GM12878 (cell line): ENCODE results near the gene C8G. TPM values are rescaled to one million over a fixed set of nuclear protein-coding genes. Genes with fewer than 3 reads are reported as not detected.

Experiments used
- ATAC-seq: fragments of 200-7000 bp; cut with Tn5 transposase; 3 replicates; pipeline ENCODE4 v1.9.1; 2020; ENCODE audit warnings: mild to moderate bottlenecking, moderate library complexity
- BruUV-seq: library from RNA; stranded (reverse); fragments of 400-500 nt; replicated peaks from 2 replicates; lab custom pipeline; 2021; lab: Mats Ljungman, UMichigan
- CTCF ChIA-PET: fragments of 300-600 bp; sonication (Branson Sonifier 250); formaldehyde crosslinking; extraction: SDS; loops from one replicate; lab custom pipeline; 2021; ENCODE audit warnings: inconsistent platforms; lab: Yijun Ruan, JAX
- POLR2A ChIA-PET: fragments of 350-600 bp; formaldehyde crosslinking; extraction: SDS; loops from one replicate; lab custom pipeline; 2021; ENCODE audit warnings: inconsistent platforms; lab: Charles Lee
- RAD21 ChIA-PET: fragments of 300-600 bp; sonication (Branson Sonifier 250); formaldehyde crosslinking; loops from one replicate; lab custom pipeline; 2023; ENCODE audit warnings: antibody characterized with exemption; ENCODE audit not compliant: unreplicated experiment; lab: Charles Lee
- SMC1A ChIA-PET: fragments of 300-600 bp; sonication (Branson Sonifier 250); formaldehyde crosslinking; loops from one replicate; lab custom pipeline; 2023; ENCODE audit not compliant: unreplicated experiment, uncharacterized antibody; lab: Charles Lee
- DNase-seq: peaks from one replicate; pipeline ENCODE4 v3.0.0-alpha.2; 2011; ENCODE audit warnings: low read depth, low spot score
- FAIRE-seq: peaks from 3 replicates; lab custom pipeline; 2011; peaks lifted over from hg19 to GRCh38; lab: Jason Lieb, UNC
- H2AFZ ChIP-seq: 2 replicates; pipeline ENCODE4 v1.6.0; 2011; ENCODE audit warnings: low read depth, low read length, control low read depth; ENCODE audit not compliant: control insufficient read depth
- H3K27ac ChIP-seq: 2 replicates; pipeline ENCODE4 v1.5.1; 2011; ENCODE audit warnings: control low read depth; ENCODE audit not compliant: control insufficient read depth, insufficient read depth
- H3K27me3 ChIP-seq, 2 experiments: replicated peaks in 1 of 2; 2 replicates each; pipeline versions ENCODE4 v1.6.0 to v1.6.1; 2011; ENCODE audit warnings: low read length in 1 of 2; ENCODE audit not compliant: control insufficient read depth in 2 of 2, insufficient read depth in 2 of 2
- H3K36me3 ChIP-seq, 2 experiments: 2 replicates each; pipeline ENCODE4 v1.5.1; 2011; ENCODE audit warnings: low read length in 1 of 2; ENCODE audit not compliant: control insufficient read depth in 2 of 2, insufficient read depth in 2 of 2
- H3K4me1 ChIP-seq: 2 replicates; pipeline ENCODE4 v1.6.1; 2011; ENCODE audit warnings: mild to moderate bottlenecking, low read length, moderate library complexity, mixed read lengths; ENCODE audit not compliant: control insufficient read depth, insufficient read depth
- H3K4me2 ChIP-seq: 2 replicates; pipeline ENCODE4 v1.6.0; 2011; ENCODE audit warnings: control low read depth; ENCODE audit not compliant: control insufficient read depth, insufficient read depth
- H3K4me3 ChIP-seq: fragments of 200-600 bp; sonication (generic); 2 replicates; pipeline ENCODE4 v1.5.1; 2016
- H3K79me2 ChIP-seq: 2 replicates; pipeline ENCODE4 v1.6.0; 2011; ENCODE audit warnings: low read length; ENCODE audit not compliant: control insufficient read depth, insufficient read depth
- H3K9ac ChIP-seq: 2 replicates; pipeline ENCODE4 v1.8.0; 2011; ENCODE audit warnings: low read length, control low read depth, mixed read lengths; ENCODE audit not compliant: control insufficient read depth, insufficient read depth
- H3K9me3 ChIP-seq: replicated peaks from 3 replicates; pipeline ENCODE4 v1.5.1; 2011; ENCODE audit warnings: mild to moderate bottlenecking, low read length; ENCODE audit not compliant: control insufficient read depth, insufficient read depth
- H4K20me1 ChIP-seq: 2 replicates; pipeline ENCODE4 v1.6.0; 2011; ENCODE audit not compliant: control insufficient read depth, insufficient read depth
- BACH1 ChIP-seq: fragments of 450-650 bp; IDR thresholded peaks from 2 replicates; pipeline ENCODE4 v1.6.1; 2017; ENCODE audit warnings: mild to moderate bottlenecking, borderline replicate concordance
- CEBPZ ChIP-seq: fragments of 150-350 bp; IDR thresholded peaks from 2 replicates; pipeline ENCODE4 v1.6.1; 2016; ENCODE audit warnings: low read depth, low read length
- CHD2 ChIP-seq: IDR thresholded peaks from 2 replicates; pipeline ENCODE4 v1.6.1; 2011; ENCODE audit warnings: low read depth, low read length, improper control_type of control experiment, borderline replicate concordance
- CTCF ChIP-seq, 3 experiments: IDR thresholded peaks in 2 of 3; conservative IDR thresholded peaks in 1 of 3; 2 replicates each; pipeline ENCODE4 v1.5.1; 2011; ENCODE audit warnings: low read depth in 3 of 3, low read length in 3 of 3, mild to moderate bottlenecking in 3 of 3, control low read depth in 2 of 3, moderate library complexity in 2 of 3, inconsistent platforms in 1 of 3, mixed read lengths in 1 of 3; ENCODE audit not compliant: control insufficient read depth in 2 of 3, insufficient read depth in 1 of 3; ENCODE audit errors: extremely low read depth in 1 of 3
- ETV6 ChIP-seq, 2 experiments: fragments of 450-650 bp in 1 of 2; IDR thresholded peaks in 1 of 2; conservative IDR thresholded peaks in 1 of 2; 2 replicates each; pipeline ENCODE4 v1.6.1; 2014; ENCODE audit warnings: antibody characterized with exemption in 1 of 2, borderline replicate concordance in 1 of 2, low read depth in 1 of 2, mild to moderate bottlenecking in 1 of 2, moderate library complexity in 1 of 2
- EZH2 ChIP-seq: IDR thresholded peaks from 2 replicates; pipeline ENCODE4 v1.6.1; 2012; ENCODE audit warnings: low read depth, mild to moderate bottlenecking, control low read depth, inconsistent platforms, low read length, borderline replicate concordance; ENCODE audit not compliant: control insufficient read depth
- MAX ChIP-seq: IDR thresholded peaks from 2 replicates; pipeline ENCODE4 v1.6.1; 2012; ENCODE audit warnings: low read depth, low read length, improper control_type of control experiment
- NR2F1 ChIP-seq: fragments of 450-650 bp; conservative IDR thresholded peaks from 2 replicates; pipeline ENCODE4 v1.6.1; 2017; ENCODE audit warnings: mild to moderate bottlenecking
- SMC3 ChIP-seq: IDR thresholded peaks from 2 replicates; pipeline ENCODE4 v1.6.1; 2011; ENCODE audit warnings: low read length, improper control_type of control experiment, borderline replicate concordance
- SUPT20H ChIP-seq: IDR thresholded peaks from 2 replicates; pipeline ENCODE4 v1.6.1; 2011; ENCODE audit warnings: low read depth, mild to moderate bottlenecking, low read length, moderate library complexity, borderline replicate concordance; ENCODE audit not compliant: control insufficient read depth
- USF2 ChIP-seq: IDR thresholded peaks from 2 replicates; pipeline ENCODE4 v1.6.1; 2011; ENCODE audit warnings: low read depth, low read length, improper control_type of control experiment, borderline replicate concordance
- ZBTB11 ChIP-seq: fragments of 450-650 bp; formaldehyde crosslinking; IDR thresholded peaks from 2 replicates; pipeline ENCODE4 v1.5.0; 2022; ENCODE audit warnings: mild to moderate bottlenecking, missing genetic modification characterization
- WGBS: methylation state at CpG from one replicate; pipeline ENCODE4 v1.1.6; 2016; ENCODE audit warnings: low lambda C conversion rate; ENCODE audit not compliant: insufficient replicate concordance, insufficient coverage; ENCODE audit errors: missing lambda C conversion rate; 5-methylcytosine and 5-hydroxymethylcytosine counted together
- in situ Hi-C: fragments of 300-500 bp; cut with MboI; formaldehyde crosslinking; loops from 9 replicates; pipeline ENCODE4 v1.14.3; 2018; ENCODE audit warnings: mixed read lengths
- intact Hi-C: fragments of 100-400 bp; cut with micrococcal nuclease; formaldehyde crosslinking; loops from one replicate; pipeline ENCODE4 v1.14.2; 2022; ENCODE audit not compliant: unreplicated experiment
- polyA plus RNA-seq, 11 experiments: library from polyadenylated mRNA; depleted of rRNA in 4 of 11; unstranded in 6 of 11; stranded (reverse) in 5 of 11; fragments of >200 nt; fragmentation: Nextera tagmentation in 4 of 11; fragmentation: Illumina TruSeq in 1 of 11; extraction: Ambion mirVana in 4 of 11; extraction: Trizol in 1 of 11; gene quantifications; 1 replicate in 1 of 11; 2 replicates in 10 of 11; pipeline versions ENCODE4 v1.2.1 to v1.2.3, GENCODE V29; 2011 to 2016; ENCODE audit warnings: inconsistent platforms in 2 of 11, missing spikeins in 2 of 11, low read depth in 1 of 11
- total RNA-seq, 4 experiments: library from RNA; depleted of rRNA in 3 of 4; stranded (reverse); fragments of >200 nt in 3 of 4; fragmentation: Illumina TruSeq in 1 of 4; extraction: Trizol in 1 of 4; gene quantifications; 2 replicates each; pipeline versions ENCODE4 v1.2.1 to v1.2.3, GENCODE V29; 2013 to 2021

C8G gene
- total and polyA plus RNA-seq, 10 of the 15 experiments (the other 5 are each of a cell fraction or from before 2014, with no cell fraction given) = 0.26 to 0.69 (median 0.50) TPM; not detected in 7

GRCh38 chr9:136939431-136939995, 5.5 kb upstream of the C8G start:
- no peak for FAIRE-seq

More at GRCh38 chr9:136939431-136939995, 5.5 kb upstream of the C8G start:
- peaks cover 19% of the 10 kb centered on the region for H3K79me2 ChIP-seq
- 99% methylated on average over 27 of the region's 28 CpGs for WGBS
- no peak overlapping the region for H3K27ac ChIP-seq
- BruUV-seq = no TSS peak
- H2AFZ ChIP-seq = no peak overlapping the region
- H3K4me1 ChIP-seq = no peaks in the 10 kb centered on the region; the same call in 1 of the 2 replicates
- H4K20me1 ChIP-seq = no peaks in the 10 kb centered on the region
- intact Hi-C loops = no loop called here
- no peak overlapping the region for H3K9ac ChIP-seq
- ChIA-PET CTCF (interaction anchor here (1.3 kb wide), 1 partner anchor 90 kb away, joined by 5 read pairs; no protein-coding TSS in a partner anchor), POLR2A (interaction anchor here (0.6 kb wide), 2 partner anchors 16 to 26 kb away, joined by 4 read pairs; no protein-coding TSS in a partner anchor), SMC1A (no interaction called here), RAD21 (no interaction called here)
- DNase-seq (no peak), ATAC-seq (no peak)
- H3K4me2 ChIP-seq = no peak overlapping the region
- no peaks in the 10 kb centered on the region for H3K27me3 ChIP-seq
- peaks cover 2 to 26% of the 10 kb centered on the region in 2 experiments; a peak in 3 of 4 replicates for H3K36me3 ChIP-seq
- no peak overlapping the region for H3K4me3 ChIP-seq
- no peak for TF ChIP-seq CTCF (IDR thresholded peaks at IDR 0.05 in 2 of 3, conservative IDR thresholded peaks at IDR 0.05 in 1 of 3; ENCODE audit: control insufficient read depth in 2 of 3, extremely low read depth in 1 of 3, insufficient read depth in 1 of 3, low read depth in 3 of 3, low read length in 3 of 3)
- TF ChIP-seq CEBPZ = no peak
- TF ChIP-seq BACH1 = no peak
- no peak for TF ChIP-seq CHD2
- TF ChIP-seq NR2F1 = no peak
- TF ChIP-seq ZBTB11 (CRISPR knock-in tag) = no peak
- TF ChIP-seq SUPT20H = no peak
- TF ChIP-seq MAX = no peak
- TF ChIP-seq ETV6 (conservative IDR thresholded peaks at IDR 0.05 in 1 of 2, IDR thresholded peaks at IDR 0.05 in 1 of 2; ENCODE audit: borderline replicate concordance in 1 of 2, low read depth in 1 of 2) = no peak
- TF ChIP-seq EZH2 = no peak
- no peak for TF ChIP-seq SMC3
- no peak for TF ChIP-seq USF2
- no peaks in the 10 kb centered on the region for H3K9me3 ChIP-seq
- in situ Hi-C loops = no loop called here
